GM19397 (cell line): ENCODE results near the gene LRRTM4.

Experiments used
- ATAC-seq: cut with Tn5 transposase; IDR thresholded peaks from one replicate; pipeline ENCODE4 v1.9.1; 2021; ENCODE audit warnings: mild to moderate bottlenecking, moderate library complexity; ENCODE audit not compliant: unreplicated experiment

Gene LRRTM4

DNA sequence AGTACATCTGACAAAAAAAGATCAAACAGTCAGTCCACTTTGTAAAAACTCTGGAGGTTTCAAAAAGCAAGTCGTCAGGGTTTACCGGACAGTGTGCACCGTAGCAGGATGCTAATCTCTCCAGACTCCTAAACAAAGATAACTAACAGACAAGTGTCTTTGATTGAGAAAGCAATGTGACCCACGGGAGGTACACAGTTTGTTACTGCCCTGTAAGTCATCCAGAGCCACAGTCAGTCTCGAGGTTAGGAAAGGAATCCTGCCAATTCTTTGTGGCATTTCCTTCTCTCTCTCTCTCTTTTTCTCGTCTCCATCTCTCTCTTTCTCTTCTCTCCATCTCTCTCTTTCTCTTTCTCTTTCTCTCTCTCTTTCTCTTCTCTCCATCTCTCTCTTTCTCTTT is 42.8 kb downstream of the LRRTM4 start:
- no peak for ATAC-seq

DNA sequence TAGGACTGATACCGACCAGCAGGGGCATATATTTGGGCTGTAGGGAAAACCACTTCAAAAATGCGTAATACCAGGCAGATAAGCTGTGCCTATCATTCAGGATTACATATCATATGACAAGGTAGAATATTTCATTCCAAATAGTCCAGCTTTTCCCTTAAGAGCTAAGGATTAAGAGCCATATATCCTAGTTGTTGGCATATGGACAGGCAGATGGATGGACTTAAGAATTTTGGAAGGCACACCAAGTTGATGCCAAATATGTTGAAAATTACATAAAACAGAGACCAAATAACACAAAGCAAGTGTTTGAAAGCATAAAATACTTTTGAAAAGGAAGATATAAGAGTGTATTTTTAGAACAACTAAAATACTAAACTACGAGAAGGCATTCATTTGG is 52.1 kb downstream of the LRRTM4 start:
- ATAC-seq = no peak

DNA sequence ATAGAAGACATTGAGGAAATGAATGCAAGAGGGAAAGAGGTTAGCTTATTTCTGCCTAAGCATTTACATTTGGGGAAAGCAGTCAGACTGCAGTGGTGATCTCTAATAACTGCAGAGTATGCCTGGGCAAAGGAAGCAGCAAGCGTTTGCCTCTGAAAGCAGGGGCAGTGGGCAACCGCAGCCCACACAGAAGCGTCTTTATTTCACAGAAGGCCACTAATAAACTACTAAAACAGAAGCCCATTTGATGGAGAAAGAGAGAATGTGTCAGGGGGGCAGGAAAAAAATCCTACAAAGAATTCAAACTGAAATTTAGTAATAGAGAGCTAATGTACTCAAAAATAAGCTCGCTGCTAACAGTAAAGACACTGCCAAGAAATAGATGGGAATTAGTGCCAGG is 53.1 kb downstream of the LRRTM4 start:
- no peak for ATAC-seq

DNA sequence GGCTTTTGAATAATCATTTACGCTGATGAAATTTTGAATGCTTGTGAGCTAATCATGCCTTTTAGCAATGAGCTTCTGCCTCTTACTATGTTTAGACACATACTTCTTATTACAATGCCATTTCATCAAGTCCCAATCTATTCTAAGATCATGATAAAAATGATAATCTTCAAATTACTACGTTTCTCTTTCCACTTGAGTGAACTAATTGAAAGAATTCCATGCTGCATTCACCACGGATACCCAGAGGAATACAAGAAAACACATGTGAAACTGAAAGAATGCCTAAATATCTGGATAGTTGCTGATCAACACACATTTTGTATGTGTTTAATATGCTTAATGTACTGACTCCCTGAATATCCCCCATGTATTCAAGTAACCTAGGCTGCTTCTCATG is 62.3 kb downstream of the LRRTM4 start:
- no peak for ATAC-seq

DNA sequence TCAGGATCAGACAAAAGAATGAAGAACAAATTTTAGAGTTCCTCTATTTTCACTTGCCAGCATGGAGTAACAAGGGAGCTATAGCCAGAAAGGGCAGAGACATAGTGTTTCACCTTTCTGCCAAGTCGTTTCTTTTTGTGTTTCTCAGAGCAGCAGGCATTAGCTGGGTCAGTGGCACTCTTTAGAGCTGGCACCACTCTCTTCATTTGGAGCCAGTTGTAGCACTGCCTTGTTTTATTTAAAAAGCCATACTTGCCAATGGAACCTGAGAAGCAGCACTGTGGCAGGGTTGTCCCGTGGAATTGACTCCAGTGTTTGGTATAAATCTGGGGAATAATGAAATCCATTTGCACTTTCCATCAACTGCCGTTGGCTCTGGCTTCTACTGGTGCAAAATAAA is 64.0 kb downstream of the LRRTM4 start:
- no peak for ATAC-seq

DNA sequence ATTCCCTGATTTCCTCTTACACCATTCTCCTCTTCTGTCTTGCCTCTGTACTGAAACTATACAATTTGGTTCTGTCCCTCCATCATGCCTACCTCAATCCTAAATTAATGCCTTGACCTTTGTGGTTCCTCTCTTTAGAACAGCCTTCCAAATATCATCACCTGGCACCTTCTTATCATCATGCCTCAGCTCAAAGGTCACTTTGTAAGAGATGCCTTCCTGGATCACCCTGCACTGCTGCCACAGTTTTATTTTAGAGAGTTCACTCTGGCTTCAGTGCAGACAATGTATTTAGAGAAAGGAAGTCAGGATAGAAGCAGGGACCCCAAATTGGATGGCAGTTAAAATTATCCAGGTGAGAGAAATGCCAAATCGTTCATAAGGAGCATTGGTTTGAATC is 64.5 kb downstream of the LRRTM4 start:
- ATAC-seq = no peak

DNA sequence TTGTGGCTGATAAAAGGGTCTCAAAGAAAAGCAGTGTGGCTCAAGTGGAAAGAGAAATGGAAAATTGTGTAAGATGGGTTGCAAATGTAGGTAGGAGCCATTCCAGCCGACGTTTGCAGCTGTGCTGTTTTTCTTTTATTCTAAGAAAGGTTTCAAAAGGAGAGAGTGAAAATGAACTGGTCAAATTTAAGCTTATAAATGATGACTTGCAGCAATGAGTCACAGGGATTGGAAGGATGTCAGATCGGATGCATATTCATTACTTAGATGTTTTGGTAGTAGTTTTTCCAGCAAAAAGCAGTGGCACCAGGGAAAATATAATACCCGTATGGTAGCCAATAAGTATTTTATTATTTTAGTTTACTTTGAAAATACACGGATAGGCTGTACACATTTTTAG is 79.1 kb downstream of the LRRTM4 start:
- ATAC-seq = no peak

DNA sequence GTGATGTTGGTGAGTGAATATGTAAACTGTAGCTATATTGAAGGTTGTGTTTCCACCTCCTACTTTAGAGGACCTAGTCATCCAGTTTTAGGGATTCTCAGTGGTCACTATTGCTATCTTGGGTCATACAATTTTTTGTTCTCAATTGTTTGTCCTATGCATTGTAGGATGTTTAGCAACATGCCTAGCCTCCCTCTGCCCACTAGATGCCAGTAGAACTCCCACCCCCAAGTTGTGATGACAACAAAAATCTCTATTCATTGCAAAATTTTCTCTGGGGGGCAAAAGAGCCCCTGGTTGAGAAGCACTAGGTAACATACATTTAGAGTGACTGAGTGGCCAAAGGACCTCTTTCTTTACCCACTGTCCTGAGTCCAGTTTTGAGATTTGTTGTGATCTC is 87.3 kb downstream of the LRRTM4 start:
- ATAC-seq = no peak

DNA sequence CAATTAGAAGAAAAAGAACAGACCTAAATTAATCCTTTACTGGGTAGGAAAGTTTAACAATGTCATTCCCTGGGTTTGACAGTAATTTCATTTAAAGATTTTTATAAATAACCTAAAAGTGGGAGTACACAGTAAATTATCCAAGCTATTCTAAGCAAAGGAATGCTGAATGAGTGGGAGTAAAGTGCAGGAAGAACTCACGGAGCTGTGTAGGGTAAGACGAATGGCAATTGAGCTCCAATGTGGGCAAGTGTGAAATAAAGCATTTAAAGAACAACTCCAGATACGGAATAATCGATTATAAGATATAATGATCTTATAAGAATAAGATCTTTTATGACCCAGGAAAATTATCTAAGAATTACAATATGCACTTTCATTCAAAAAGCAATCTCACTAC is 93.2 kb downstream of the LRRTM4 start:
- no peak for ATAC-seq

DNA sequence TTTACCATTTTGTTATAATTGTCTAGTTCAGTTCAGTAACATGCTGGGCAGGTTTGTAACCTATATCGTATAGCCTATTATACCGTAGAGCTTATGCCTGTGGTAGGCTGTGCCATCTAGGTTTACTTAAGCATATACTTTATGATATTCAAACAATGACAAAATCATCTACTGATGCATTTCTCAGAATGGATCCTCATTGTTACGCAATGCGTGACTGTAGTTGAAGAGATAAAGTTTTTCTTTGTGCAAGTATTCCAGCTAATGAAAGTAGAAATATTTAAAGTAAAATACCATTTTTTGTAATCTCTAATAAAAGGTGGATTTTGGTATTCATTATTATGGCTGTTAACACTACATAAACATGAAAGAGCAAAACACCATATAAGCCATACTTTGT is 100.2 kb downstream of the LRRTM4 start:
- no peak for ATAC-seq

DNA sequence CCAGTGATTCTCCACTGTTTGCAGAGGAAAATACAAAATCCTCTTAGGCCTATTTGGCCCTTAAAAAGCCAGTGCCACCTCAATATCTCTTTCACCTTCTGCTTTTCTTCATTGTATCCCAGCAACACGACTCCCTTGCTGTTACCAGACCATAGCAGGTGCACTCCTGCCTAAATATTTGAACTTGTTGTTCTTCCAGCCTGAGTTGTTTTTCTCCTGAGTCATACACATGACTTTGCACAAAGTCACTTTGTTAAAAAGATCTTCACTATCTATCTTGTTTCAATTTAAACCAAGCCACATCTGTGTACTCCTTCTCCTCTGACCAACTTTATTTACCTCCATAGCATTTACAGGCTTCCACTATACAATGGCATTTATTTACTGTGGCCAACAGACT is 103.6 kb downstream of the LRRTM4 start:
- ATAC-seq = no peak

DNA sequence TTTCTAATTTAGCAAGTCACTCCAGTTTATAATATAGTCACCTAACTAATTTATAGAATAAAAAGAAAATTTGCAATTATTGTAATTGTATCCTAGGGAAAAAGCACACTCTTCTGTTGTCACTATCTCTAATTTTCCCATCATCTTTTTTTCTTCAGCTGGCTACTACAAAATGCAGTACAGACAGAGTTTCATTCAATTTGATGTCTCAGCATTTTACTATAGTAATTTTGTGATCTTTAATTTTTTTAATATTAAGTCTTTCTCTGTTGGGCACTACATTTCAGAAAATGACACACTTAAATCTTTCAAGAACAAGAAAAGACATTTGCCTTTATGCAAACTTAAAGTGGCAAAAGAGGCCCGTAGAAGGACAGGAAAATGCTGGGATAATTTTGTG is 118.0 kb downstream of the LRRTM4 start:
- ATAC-seq = no peak

DNA sequence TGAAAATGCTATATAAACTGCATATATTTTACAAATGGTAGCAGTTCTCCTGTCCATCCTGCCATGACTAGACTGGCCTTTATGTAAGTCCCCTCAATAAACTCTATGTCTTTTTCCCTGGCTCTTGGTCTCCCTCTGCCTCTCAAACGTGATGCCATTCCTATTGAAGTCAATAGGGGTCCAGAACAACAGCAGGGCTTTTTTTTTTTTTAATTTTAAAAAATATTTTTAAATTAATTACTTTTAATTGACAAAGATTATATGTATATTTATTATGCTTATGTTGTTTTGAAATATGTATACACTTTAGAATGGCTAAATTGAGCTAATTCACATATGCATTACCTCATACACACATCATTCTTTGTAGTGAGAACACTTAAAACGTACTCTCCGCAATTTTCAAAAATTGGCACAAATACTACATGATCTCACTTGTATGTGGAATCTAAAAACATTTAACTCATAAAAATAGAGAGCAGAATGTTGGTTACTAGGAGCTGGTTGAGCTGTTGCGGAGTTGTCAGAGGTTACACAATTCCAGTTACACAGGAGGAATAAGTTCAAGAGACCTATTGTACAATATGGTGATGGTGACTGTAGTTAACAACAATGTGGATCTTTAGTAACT is 123.1 kb downstream of the LRRTM4 start:
- no peak for ATAC-seq

DNA sequence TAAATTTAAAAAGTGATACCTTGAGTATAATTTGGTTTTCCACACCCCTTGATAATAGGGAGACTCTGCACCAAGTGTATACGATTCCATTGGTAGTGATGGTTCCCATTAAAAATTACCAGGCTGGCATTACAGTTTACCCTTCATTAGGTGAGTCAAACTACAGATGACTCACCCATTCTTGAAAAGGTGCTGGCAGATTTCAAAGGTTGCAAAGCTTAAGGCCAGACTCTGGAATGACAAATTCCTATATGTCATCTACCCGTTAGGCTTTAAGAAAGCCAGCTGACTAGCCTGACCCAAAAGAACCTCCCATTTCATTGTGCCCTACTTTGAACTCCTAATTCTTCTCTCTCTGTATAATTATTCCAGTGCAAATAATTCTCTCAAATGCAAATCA is 124.4 kb downstream of the LRRTM4 start:
- ATAC-seq = no peak

DNA sequence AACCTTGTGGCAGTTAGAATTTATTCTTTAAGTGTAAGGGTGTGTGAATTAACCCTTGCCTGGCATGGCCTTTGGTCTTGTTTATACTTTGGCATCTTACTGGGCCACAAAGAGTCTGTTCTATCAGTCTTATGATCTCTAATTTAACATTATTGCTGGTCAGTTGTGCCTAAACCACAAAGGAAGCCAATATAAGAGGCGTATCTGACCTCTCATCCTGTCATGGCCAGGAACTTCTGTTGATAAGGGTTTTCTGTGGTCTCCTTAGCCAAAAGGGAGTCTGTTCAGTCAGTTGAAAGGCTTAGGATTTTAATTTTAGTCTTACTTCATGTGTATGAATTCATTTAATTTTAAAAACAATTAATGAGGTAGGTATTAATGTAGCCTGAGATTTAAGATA is 127.2 kb downstream of the LRRTM4 start:
- ATAC-seq = no peak

DNA sequence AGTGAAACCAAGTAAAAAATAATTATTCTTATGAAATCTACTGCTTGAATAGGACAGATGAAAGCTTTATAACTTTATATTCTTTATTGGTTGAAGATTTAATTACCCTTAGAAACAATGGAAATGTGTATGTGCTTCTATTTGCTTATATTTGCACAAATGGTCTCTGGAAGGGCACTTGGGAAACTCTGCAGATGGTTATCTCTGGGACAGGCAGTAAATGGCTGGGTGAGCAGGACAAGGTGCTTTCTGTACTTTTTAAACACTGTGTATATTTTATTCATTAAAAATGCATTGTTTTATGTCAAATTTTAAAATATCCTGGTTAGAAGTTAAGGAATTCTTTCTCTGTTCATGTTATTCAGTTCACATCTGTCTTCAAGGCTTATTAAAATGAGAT is 131.1 kb downstream of the LRRTM4 start:
- no peak for ATAC-seq

DNA sequence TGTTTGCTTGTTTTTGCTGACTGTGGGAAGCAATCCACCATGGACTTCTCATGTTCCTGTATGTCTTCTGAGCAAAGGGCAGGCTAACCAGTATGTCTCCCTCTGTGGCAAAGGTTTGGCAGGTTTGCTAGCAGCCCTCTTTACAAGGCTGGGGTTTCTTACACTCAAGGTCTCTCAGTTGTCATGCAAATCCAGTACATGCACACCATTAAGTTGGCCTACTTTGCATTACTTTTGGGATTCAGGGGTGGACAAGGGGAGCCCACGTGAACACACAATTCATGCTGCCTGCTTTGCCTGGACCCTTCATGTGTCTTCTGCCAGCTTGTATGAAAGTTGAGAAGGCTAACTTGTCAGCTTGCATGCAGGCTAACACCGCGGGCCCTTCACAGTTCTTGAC is 134.9 kb downstream of the LRRTM4 start:
- ATAC-seq = no peak

DNA sequence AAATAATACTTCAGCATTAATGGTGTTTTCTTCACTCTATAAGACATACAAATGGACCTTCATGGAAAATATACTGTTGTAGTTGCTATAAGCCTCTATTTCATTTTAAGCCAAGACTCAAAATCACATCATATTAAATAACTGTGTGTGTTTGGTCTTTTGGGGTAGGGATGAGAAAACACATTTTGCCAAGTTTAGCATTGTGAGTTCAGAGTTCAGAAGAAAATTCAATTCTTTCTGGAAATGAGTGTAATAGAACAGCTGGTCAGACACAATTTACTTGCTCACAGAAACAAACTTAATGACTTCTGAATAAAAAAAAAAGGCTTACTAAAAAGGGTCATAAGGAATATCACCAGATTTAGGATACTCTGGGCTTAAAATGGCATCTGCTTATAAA is 149.5 kb downstream of the LRRTM4 start:
- ATAC-seq = no peak

DNA sequence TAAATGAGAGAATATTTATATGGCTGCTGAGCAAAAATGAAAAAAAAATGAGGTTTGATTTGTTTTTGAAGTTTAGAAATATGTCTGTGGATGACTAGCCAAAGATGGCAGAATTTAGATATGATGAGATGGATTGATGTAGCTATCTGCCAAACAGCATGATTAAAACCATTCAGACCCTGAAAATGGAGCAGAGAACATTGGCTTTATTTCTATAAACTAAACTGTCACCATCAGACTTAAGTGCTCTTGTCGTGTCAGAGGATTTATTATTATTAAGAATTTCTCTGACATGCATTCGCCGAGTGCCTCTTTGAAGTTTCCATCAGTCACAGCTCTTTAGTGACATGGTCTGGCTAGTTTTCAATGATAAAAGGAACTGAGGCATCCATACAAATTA is 151.7 kb downstream of the LRRTM4 start:
- ATAC-seq = no peak

DNA sequence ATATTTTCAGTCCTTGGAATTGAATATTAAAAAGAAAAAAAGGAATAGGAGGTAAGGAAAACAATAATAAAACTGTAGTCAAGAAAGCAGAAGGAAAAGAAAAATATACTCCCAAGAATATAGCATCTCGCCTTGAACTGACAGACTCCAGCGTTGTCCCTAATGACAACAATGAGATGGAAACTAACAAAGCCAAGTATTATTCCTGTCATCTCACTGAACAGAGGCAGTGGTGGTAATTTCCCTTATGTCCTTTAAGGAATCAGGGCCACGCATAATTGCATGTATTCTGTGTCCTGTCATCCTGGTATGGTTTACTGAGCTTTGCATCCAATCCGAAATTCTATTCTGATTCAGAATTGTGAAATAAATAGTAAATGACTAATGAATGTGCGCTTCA is 158.9 kb downstream of the LRRTM4 start:
- no peak for ATAC-seq

DNA sequence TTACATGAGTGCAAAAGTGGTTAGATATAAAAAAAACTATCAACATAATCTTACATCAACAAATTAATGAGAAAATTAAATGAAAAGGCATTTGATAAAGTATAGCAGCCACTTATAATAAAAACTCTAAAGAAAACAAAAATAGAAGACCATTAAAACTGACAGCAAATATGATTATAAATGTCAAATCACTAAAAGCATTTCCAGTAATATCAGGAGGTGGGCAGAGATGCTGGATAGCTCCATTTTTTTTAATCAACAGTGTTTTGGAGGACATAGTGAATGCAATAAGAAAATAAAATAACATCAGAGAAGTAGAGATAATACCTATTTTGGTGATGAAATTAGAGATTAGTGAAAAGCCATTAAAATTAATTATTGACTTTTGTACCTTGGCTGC is 173.4 kb downstream of the LRRTM4 start:
- ATAC-seq = no peak

DNA sequence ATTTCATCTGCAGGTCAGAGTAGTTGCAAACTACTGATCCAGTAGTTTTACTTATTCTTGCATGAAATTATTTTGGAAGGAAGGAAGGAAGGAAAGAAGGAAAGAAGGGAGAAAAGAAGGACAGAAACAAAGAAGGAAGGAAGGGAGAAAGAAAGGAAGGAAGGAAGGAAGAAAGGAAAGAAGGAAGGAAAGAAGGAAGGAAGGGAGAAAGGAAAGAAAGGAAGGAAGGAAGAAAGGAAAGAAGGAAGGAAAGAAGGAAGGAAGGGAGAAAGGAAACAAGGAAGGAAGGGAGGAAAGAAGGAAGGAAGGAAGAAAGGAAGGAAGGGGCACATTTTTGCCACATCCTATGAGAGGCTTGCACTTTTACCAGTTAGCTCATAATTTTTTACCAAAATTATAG is 186.2 kb downstream of the LRRTM4 start:
- no peak for ATAC-seq

DNA sequence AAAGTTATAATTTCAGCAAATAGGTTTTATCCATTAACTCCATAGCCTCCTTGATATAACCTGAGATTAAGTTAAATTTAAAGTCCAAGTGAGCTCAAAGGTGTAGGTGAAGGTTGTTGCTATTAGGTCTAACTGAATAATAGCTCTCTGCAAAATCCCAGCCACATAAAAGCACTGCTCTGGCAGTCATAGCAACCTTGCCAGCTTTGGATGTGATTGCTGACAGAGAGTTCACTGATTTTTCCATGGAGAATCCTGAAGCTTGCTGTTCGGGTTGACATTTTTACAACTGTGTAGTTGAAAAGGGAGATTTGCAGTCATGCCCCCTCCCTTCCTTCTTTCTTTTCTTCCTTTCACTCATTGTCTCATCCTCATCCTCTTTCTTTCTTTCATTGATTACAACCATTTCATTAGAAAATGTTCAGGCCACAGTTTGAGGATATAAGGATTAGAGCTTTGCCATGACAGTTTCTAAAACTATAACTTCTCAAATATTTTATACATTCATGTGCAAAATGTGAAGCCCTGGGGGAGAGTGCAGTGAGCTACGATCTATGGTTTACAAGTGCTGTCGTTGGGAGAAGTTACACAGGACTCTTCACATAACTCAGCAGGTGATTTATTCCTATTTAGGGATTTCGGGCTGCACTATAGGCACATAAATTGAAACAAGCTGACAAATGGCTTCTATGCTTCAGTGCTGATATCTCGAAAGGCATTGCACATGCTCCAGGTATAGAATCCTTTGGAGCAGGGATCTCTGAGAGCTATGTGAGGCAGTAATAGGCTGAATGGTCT is 193.8 kb downstream of the LRRTM4 start:
- no peak for ATAC-seq
